ENCODE results near the gene IGHMBP2.

Gene IGHMBP2

DNA sequence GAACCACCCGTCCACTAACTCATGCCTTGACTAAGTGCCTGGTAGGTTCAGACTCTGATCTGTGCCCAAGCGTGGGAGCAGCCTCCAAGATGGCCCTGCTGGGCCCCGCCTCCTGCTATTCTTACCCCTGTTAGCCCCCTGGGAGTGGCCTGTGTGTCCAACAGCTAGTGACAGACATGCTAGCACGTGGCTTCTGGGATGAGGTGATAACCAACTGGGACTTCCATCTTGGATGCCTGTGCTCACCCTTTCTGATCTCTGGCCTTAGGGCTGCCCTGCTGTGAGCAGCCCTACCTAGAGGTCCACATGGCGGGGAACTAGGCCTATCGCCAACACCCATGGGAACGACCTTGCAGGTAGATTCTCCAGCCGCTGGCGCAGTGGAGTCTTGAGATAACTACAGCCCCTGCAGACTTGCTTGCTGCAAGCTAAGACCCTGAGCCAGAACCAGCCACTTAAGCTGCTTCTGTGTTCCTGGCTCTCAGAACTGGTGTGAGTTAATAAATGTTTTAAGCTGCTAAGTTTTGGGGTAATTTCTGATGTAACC is 2.8 kb upstream of the IGHMBP2 start:
- no peak overlapping the region for H3K27ac Mint-ChIP-seq
- no peak overlapping the region for H3K4me3 Mint-ChIP-seq
- H3K27me3 Mint-ChIP-seq (ENCODE audit: low read depth) = no peaks in the 10 kb centered on the region
- H3K4me1 Mint-ChIP-seq (ENCODE audit: low read depth) = peaks cover 29% of the 10 kb centered on the region
- H3K9me3 Mint-ChIP-seq = no peaks in the 10 kb centered on the region
- peaks cover 21% of the 10 kb centered on the region for H3K36me3 Mint-ChIP-seq (ENCODE audit: low read depth)
- no peak for DNase-seq (ENCODE audit: low spot score)

DNA sequence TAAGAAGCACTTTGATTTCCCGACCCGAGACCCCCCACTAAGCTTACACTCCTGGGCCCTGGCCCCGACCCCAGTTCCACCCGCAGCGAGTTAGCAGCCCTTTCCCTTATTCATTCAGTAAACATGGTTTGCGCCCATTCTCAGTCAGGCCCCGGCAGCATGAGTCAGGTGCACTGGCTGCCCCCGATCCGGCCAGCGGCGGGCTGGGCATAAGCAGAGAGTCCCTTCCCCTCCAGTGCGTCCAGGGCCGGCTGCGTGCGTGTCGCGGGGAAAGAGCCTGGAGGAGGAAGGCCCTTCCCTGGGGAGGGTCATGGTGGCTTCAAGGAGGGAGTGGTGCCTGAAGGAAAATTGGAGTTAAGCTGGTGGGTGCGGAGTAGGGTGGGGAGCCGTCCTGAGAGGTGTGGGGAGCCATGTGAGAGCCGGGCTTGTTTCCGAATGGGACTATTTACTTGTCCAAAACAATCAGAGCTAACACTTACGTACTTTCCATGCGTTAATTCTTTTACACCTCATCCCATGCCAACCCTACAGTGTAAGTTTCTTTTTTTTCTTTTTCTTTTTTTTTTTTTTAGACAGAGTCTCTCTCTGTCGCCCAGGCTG is 657 bp downstream of the IGHMBP2 start:
- peak; percentile 21 for DNase-seq (ENCODE audit: low spot score)
- peaks cover 25% of the 10 kb centered on the region for H3K36me3 Mint-ChIP-seq (ENCODE audit: low read depth)
- H3K4me1 Mint-ChIP-seq (ENCODE audit: low read depth) = peaks cover 29% of the 10 kb centered on the region
- peak overlapping the region; percentile 94 for H3K27ac Mint-ChIP-seq
- H3K9me3 Mint-ChIP-seq = no peaks in the 10 kb centered on the region
- H3K27me3 Mint-ChIP-seq (ENCODE audit: low read depth) = no peaks in the 10 kb centered on the region
- peak overlapping the region; percentile 98 for H3K4me3 Mint-ChIP-seq

DNA sequence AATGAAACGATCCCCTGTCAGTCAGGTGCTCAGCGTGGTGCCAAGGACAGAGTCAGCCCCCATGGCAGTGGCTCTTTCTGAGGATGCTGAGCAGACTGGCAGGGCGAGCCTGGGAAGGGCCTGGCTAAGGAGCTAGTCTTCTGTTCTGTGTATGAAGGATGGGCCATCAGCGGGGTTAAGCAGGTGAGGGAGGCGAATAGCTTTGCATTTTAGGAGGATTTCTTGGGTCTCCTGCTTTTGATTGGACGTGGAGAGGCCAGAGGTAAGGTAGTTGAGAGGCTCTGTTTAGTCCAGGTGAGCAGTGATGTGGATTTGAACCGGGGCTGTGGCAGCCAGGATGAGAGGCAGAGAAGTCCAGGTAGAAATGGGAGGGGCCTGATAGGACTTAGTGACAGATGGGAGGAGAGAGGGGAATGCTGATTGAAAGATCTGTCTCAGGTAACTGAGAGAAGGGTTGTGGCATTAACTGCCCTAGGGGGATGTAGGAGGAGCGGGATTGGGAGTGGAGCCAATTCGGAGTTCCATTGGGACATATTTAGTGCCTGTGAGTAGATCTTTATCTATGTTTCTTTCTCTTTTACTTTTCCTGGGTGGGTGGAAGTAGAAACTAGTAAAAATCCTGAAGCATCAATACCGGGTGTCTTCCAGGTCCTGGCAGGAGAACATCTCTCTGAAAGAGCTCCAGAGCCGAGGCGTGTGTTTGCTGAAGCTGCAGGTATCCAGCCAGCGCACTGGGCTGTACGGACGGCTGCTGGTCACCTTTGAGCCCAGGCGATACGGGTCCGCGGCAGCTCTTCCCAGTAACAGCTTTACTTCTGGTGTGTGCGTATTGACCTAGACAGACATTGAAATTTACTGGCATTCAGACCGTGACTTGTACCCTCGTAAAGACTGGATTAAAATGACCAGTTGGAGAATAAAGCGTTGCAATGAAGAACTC is 2.0 kb downstream of the IGHMBP2 start:
- Mint-ChIP-seq H3K4me1 (ENCODE audit: low read depth) (peaks cover 27% of the 10 kb centered on the region), H3K36me3 (ENCODE audit: low read depth) (peaks cover 30% of the 10 kb centered on the region), H3K4me3 (peak overlapping the region; percentile 98), H3K27me3 (ENCODE audit: low read depth) (no peaks in the 10 kb centered on the region), H3K9me3 (no peaks in the 10 kb centered on the region), H3K27ac (peak overlapping the region; percentile 22)
- DNase-seq (ENCODE audit: low spot score) = no peak

DNA sequence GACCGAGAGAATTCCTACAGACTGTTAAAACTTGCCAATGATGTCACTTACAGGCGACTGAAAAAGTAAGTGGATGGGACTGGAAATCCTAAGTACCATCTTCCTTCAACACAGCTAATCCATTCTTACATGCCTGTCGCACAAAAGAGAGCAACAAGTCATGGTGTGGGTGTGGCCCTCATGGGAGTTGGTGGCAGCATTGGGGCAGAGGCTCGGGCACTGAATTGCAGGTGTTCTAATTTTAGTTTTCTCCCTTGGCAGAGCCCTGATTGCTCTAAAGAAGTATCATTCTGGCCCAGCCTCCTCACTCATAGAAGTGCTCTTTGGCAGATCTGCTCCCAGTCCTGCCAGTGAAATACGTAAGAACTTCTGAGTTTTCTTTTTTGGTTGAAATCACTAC is 4.6 kb downstream of the IGHMBP2 start:
- no peaks in the 10 kb centered on the region for H3K9me3 Mint-ChIP-seq
- no peaks in the 10 kb centered on the region for H3K27me3 Mint-ChIP-seq (ENCODE audit: low read depth)
- no peak overlapping the region for H3K27ac Mint-ChIP-seq
- no peak overlapping the region for H3K4me3 Mint-ChIP-seq
- DNase-seq (ENCODE audit: low spot score) = no peak
- peaks cover 45% of the 10 kb centered on the region for H3K36me3 Mint-ChIP-seq (ENCODE audit: low read depth)
- H3K4me1 Mint-ChIP-seq (ENCODE audit: low read depth) = peaks cover 11% of the 10 kb centered on the region

DNA sequence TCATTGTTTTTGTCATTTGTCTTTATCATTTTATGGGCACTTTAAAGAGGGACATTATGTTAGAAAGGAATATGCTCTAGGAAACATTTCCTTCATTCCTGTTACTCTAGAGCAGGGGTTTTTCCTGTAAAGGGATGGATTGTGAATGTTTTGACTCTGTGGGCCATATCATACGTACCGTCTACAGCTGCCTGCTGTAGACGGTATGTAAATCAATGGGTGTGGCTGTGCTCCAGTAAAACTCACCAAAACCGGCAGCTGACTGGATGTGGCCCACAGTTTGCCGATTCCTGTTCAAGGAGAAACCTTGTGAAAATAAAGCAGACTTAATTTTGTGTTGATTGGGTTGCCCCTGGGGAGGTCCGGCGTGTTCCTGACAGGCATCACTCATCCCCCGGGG is 7.3 kb downstream of the IGHMBP2 start:
- Mint-ChIP-seq H3K27me3 (ENCODE audit: low read depth) (no peaks in the 10 kb centered on the region), H3K4me3 (no peak overlapping the region), H3K36me3 (ENCODE audit: low read depth) (peaks cover 51% of the 10 kb centered on the region), H3K27ac (no peak overlapping the region), H3K9me3 (no peaks in the 10 kb centered on the region), H3K4me1 (ENCODE audit: low read depth) (no peaks in the 10 kb centered on the region)
- DNase-seq (ENCODE audit: low spot score) = no peak

DNA sequence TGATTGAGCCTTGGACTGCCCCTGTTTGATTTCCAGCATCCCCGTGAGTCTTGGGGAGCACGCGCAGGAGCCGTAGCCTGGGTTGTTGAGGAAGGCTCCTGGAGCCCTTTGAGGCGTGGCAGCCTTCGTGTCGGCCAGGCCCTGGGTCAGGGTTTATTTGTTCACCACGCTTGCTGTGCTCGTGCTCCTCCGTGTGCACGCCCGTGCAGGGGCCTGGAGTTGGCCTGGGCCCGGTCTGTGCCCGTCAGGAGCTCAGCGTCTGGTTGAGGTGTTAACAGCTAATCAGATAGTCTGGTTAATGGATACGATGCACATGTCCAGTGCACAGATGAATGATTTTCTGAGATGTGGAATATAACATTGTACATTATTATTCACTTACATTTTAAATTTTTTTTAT is 8.0 kb downstream of the IGHMBP2 start:
- H3K4me1 Mint-ChIP-seq (ENCODE audit: low read depth) = peaks cover 2% of the 10 kb centered on the region
- no peaks in the 10 kb centered on the region for H3K27me3 Mint-ChIP-seq (ENCODE audit: low read depth)

DNA sequence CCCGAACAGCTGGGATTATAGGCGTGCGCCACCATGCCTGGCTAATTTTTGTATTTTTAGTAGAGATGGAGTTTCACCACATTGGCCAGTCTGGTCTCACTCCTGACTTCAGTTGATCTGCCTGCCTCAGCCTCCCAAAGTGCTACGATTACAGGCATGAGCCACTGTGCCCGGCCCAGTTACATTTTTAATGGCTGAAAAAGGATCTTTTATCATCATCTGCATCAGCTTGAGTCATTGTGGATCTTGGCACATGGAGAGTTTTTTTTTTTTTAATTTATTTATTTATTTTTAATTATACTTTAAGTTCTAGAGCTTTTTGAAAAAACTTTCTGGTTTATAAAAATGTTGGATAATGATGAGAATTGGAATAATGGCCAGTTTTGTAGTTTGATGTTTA is 8.6 kb downstream of the IGHMBP2 start:
- Mint-ChIP-seq H3K27me3 (ENCODE audit: low read depth) (no peaks in the 10 kb centered on the region), H3K4me3 (no peak overlapping the region), H3K4me1 (ENCODE audit: low read depth) (peaks cover 2% of the 10 kb centered on the region), H3K27ac (no peak overlapping the region), H3K9me3 (no peaks in the 10 kb centered on the region), H3K36me3 (ENCODE audit: low read depth) (peaks cover 58% of the 10 kb centered on the region)
- DNase-seq (ENCODE audit: low spot score) = no peak

More for the DNA sequence above, 8.0 kb downstream of the IGHMBP2 start:
- H3K27ac Mint-ChIP-seq = no peak overlapping the region
- H3K9me3 Mint-ChIP-seq = no peaks in the 10 kb centered on the region
- peaks cover 59% of the 10 kb centered on the region for H3K36me3 Mint-ChIP-seq (ENCODE audit: low read depth)
- DNase-seq (ENCODE audit: low spot score) = no peak
- no peak overlapping the region for H3K4me3 Mint-ChIP-seq

DNA sequence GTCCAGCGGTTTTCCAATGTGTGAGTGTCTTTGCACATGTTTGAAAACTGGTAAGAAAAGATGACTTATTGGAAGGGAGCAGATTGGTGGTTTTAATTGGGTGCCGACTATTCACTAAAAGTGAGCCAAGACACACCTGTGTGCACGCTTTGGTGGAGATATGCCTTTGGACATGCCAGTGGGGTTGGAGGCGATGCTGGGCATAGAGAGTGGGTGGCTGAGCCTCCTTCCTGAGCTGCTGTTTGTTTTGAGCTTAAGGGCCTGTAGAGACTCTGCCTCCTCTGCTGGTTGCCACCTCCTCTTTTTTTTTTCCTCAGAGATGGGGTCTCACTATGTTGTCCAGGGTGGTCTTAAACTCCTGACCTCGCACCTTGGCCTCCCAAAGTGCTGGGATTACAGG is 9.5 kb downstream of the IGHMBP2 start:
- H3K9me3 Mint-ChIP-seq = no peaks in the 10 kb centered on the region
- H3K27me3 Mint-ChIP-seq (ENCODE audit: low read depth) = no peaks in the 10 kb centered on the region
- no peak for DNase-seq (ENCODE audit: low spot score)
- no peak overlapping the region for H3K27ac Mint-ChIP-seq
- H3K4me1 Mint-ChIP-seq (ENCODE audit: low read depth) = peaks cover 2% of the 10 kb centered on the region
- H3K4me3 Mint-ChIP-seq = no peak overlapping the region
- peaks cover 59% of the 10 kb centered on the region for H3K36me3 Mint-ChIP-seq (ENCODE audit: low read depth)

DNA sequence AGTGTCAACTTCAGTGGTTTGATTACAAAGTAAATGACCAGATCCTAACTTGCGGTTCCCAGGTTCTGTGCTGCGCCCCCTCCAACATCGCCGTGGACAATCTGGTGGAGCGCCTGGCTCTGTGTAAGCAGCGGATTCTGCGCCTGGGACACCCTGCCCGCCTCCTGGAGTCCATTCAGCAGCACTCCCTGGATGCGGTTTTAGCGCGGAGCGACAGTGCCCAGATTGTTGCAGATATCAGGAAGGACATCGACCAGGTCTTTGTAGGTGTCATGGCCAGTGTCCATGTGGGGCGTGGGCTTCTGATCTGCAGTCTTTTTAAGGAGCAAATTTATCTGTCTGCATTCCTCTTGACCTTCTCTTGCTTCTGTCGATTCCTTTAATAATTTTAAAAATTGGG is 11.1 kb downstream of the IGHMBP2 start:
- H3K4me3 Mint-ChIP-seq = no peak overlapping the region
- peaks cover 2% of the 10 kb centered on the region for H3K4me1 Mint-ChIP-seq (ENCODE audit: low read depth)
- no peak for DNase-seq (ENCODE audit: low spot score)
- no peaks in the 10 kb centered on the region for H3K9me3 Mint-ChIP-seq
- no peaks in the 10 kb centered on the region for H3K27me3 Mint-ChIP-seq (ENCODE audit: low read depth)
- H3K27ac Mint-ChIP-seq = no peak overlapping the region
- peaks cover 62% of the 10 kb centered on the region for H3K36me3 Mint-ChIP-seq (ENCODE audit: low read depth)

DNA sequence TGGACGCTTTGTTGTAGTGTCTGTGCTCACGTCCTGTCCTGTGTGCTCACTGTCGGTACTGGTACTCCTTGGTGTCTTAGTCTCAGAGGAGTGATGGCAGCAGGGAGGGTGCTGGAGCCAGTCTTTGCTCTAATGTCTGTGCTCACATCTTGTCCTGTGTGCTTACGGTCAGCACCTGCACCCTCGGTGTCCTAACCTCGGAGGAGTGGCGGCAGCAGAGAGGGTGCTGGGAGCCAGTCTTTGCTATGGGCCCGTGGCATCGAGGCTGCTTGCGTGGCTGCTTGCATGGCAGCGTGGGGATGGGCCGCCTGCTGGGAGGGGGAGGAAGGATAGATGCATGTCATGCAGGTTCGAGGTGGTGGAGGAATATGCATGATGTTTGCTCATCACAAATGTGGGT is 12.7 kb downstream of the IGHMBP2 start:
- H3K4me1 Mint-ChIP-seq (ENCODE audit: low read depth) = peaks cover 2% of the 10 kb centered on the region
- DNase-seq (ENCODE audit: low spot score) = no peak
- H3K9me3 Mint-ChIP-seq = no peaks in the 10 kb centered on the region
- no peaks in the 10 kb centered on the region for H3K27me3 Mint-ChIP-seq (ENCODE audit: low read depth)
- H3K4me3 Mint-ChIP-seq = no peak overlapping the region
- peaks cover 52% of the 10 kb centered on the region for H3K36me3 Mint-ChIP-seq (ENCODE audit: low read depth)
- no peak overlapping the region for H3K27ac Mint-ChIP-seq

DNA sequence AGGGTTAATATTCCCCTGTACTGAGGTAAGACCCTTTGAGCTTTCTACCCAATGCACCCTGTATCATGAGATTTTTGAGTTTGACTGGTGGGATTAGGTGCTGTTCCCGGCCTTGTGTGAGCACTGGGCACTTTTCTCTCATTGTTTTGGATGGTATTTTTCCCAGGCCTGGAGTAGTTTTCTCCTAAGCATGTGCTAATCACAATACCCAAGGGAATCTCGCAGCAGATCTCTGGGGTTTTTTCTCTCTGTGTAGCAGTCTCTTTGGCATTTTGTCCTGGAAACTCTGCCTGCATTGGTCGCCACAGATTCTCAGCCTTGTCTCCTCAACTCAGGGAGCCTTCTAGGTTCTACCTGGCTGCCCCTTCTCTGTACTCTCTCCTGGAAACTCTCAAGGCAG is 19.9 kb downstream of the IGHMBP2 start:
- Mint-ChIP-seq H3K36me3 (ENCODE audit: low read depth) (peaks cover 75% of the 10 kb centered on the region), H3K9me3 (peaks cover 15% of the 10 kb centered on the region), H3K4me3 (no peak overlapping the region), H3K4me1 (ENCODE audit: low read depth) (no peaks in the 10 kb centered on the region), H3K27ac (no peak overlapping the region), H3K27me3 (ENCODE audit: low read depth) (no peaks in the 10 kb centered on the region)
- no peak for DNase-seq (ENCODE audit: low spot score)

DNA sequence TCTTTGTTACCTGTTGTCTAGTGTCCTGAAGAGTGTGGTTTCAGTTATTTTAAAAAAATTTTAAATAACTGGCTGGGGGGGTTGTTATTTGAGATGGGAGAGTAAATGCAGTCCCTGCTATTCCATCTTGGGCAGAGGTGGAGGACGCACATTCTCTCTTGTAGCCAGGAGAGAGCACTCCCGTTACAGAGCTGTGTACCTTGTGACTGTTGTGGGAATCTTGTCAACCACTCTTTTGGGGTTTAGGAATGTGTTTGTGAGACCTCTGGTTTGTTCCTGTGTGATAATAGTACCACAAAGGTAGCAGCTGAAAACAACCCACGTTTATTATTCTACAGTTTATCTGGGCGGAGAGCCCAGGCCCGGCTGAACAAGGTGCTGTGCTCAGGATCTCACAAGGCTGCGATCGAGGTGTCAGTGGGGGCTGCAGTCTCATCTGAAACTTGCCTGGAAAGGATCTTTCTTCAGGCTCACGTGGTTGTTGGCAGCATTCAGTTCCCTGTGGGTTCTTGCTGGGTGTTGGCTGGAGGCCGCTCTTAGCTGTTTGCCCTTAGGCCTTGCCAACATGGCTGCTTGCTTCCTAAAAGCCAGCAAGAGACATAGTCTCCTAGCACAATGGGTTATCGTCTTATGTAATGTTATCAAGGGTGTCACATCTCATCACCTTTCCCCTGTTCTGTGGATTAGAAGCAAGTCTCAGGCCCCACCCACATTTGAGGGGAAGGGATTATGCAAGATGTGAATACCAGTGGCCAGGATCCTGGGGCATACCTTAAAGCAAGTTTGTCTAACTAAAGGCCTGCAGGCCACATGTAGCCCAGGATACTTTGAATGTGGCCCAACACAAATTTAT is 20.6 kb downstream of the IGHMBP2 start:
- Mint-ChIP-seq H3K4me1 (ENCODE audit: low read depth) (no peaks in the 10 kb centered on the region), H3K36me3 (ENCODE audit: low read depth) (peaks cover 73% of the 10 kb centered on the region), H3K4me3 (no peak overlapping the region), H3K27me3 (ENCODE audit: low read depth) (no peaks in the 10 kb centered on the region), H3K9me3 (peaks cover 15% of the 10 kb centered on the region), H3K27ac (no peak overlapping the region)
- no peak for DNase-seq (ENCODE audit: low spot score)

DNA sequence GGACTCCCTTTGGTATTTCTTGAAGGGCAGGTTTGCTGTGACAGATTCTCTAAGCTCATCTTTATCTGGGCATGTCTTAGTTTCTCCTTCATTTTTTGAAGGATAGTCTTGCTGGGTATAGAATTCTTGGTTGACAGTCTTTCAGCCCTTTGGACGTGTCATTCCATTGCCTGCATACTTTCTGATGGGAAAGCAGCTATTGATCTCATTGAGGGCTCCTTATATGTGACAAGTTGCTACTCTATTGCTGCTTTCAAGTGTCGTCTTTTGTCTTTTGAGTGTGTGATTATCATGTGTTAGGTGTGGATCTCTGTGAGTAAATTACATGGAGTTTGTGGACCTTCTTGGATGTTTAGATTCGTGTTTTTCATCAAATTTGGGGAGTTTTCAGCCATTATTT is 21.9 kb downstream of the IGHMBP2 start:
- Mint-ChIP-seq H3K4me3 (no peak overlapping the region), H3K36me3 (ENCODE audit: low read depth) (peaks cover 80% of the 10 kb centered on the region), H3K4me1 (ENCODE audit: low read depth) (no peaks in the 10 kb centered on the region), H3K27me3 (ENCODE audit: low read depth) (no peaks in the 10 kb centered on the region), H3K27ac (no peak overlapping the region), H3K9me3 (peaks cover 15% of the 10 kb centered on the region)
- no peak for DNase-seq (ENCODE audit: low spot score)
